Retinal pigment epithelial cell (primary cell): ENCODE data around the gene PRRX1.

Experiments used
- DNase-seq: peaks from one replicate; pipeline ENCODE4 v3.0.0-alpha.2; 2010; ENCODE audit warnings: low read depth
- H3K4me3 ChIP-seq: 2 replicates; pipeline ENCODE4 v1.5.1; 2011; ENCODE audit warnings: mild to moderate bottlenecking, low read length, control low read depth, moderate library complexity
- TF ChIP-seq, protein P1 (sequence below): conservative IDR thresholded peaks from 2 replicates; pipeline ENCODE4 v1.5.1; 2011; ENCODE audit warnings: low read depth, low read length, control low read depth, inconsistent platforms

The PRRX1 gene

DNA sequence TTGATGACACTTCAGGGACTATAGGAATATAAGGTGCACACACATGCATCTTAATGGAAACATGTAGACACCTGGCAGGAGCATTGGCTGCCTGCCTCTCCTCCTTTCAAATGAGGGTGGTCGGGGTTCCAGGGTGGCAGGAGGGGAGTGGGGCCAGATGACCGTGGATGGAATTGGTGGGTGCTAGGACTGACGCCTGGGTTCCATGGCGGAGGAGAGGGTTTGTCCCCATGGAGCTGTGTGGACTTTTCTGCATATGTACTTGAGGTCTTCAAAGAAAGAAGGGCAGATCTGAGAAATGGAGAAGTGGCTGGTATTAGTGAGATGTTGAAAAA is 7.7 kb downstream of the PRRX1 start:
- no peak for DNase-seq
- no peak overlapping the region for H3K4me3 ChIP-seq
- TF ChIP-seq, protein P1, sequence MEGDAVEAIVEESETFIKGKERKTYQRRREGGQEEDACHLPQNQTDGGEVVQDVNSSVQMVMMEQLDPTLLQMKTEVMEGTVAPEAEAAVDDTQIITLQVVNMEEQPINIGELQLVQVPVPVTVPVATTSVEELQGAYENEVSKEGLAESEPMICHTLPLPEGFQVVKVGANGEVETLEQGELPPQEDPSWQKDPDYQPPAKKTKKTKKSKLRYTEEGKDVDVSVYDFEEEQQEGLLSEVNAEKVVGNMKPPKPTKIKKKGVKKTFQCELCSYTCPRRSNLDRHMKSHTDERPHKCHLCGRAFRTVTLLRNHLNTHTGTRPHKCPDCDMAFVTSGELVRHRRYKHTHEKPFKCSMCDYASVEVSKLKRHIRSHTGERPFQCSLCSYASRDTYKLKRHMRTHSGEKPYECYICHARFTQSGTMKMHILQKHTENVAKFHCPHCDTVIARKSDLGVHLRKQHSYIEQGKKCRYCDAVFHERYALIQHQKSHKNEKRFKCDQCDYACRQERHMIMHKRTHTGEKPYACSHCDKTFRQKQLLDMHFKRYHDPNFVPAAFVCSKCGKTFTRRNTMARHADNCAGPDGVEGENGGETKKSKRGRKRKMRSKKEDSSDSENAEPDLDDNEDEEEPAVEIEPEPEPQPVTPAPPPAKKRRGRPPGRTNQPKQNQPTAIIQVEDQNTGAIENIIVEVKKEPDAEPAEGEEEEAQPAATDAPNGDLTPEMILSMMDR: no peak

DNA sequence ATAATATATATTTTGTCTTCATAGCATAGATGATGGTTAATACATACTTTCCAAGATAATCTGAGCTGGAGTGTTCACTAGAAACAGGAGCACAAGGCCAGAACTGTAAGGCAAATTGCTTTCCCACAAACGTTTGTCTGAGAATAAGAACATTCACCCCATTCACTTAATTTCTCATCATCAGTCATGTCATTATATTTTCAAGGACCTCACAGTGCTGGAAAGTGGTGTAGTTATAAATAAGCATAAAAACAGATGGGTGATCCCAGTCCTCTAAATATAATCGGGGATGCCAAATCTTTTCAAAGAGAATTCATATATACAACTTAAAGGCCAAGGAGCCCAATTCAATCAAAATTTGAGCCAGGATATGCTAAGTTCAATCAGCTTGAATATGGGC is 8.4 kb downstream of the PRRX1 start:
- DNase-seq: no peak
- TF ChIP-seq, protein P1: no peak

DNA sequence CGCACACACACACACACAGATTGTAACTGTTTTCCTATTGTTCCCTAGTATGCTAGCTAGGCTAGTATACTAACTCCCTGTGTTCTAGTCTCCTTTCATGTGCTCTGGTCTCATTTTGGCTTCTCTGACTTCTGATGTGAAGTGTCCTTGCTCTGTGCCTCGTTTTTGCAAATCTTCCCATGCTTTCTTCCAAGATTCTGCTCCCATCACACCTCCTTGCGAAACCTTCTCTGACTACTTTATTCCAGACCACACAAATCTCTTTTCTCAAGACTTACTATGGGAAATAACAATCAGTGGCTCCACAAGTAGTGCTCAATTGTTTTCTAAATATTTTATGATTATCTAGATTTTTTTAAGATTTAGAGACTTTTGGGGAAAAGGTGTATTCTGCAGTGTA is 10.3 kb downstream of the PRRX1 start:
- TF ChIP-seq, protein P1: no peak
- H3K4me3 ChIP-seq: no peak overlapping the region
- no peak for DNase-seq

More for the DNA sequence above, 8.4 kb downstream of the PRRX1 start:
- no peak overlapping the region for H3K4me3 ChIP-seq

DNA sequence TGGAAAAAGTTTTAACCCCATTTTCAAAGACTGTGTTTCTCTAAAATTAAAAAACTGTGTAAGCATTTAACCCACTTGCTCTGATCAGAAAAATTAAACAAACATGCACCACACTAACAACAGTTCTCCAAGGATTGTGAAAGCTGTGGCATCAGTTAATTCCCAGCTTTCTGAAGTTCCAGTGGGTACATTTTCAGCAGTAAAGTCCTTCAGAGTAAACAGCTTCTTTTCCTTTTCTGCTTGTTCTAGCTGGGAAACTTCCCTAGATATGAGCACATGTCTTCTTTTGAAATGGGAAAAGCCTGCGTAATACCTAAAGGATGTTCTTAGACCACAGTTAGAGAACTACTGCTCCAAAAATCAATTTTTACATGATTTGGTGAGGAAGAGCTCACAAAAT is 11.1 kb downstream of the PRRX1 start:
- H3K4me3 ChIP-seq: no peak overlapping the region
- TF ChIP-seq, protein P1: no peak
- DNase-seq: no peak

DNA sequence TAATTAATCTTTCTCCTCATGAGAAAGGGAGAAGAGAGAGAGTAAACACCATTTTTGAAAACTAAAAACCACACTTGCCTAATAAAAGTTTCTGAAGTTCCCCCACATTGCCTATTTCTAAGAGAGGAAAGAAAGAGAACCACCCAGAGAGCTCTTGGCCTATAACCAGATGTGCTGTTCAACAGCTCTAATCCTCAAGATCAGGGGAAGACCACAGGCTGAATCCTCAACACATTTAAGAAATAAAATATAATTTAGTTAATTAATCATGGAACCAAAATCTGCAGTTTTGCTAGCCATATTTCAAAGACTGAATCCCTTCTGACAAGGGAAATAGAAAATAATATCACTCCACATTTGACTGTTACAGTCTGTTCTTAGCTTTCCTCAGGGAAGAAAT is 11.9 kb downstream of the PRRX1 start:
- H3K4me3 ChIP-seq: no peak overlapping the region
- TF ChIP-seq, protein P1: no peak
- DNase-seq: no peak

DNA sequence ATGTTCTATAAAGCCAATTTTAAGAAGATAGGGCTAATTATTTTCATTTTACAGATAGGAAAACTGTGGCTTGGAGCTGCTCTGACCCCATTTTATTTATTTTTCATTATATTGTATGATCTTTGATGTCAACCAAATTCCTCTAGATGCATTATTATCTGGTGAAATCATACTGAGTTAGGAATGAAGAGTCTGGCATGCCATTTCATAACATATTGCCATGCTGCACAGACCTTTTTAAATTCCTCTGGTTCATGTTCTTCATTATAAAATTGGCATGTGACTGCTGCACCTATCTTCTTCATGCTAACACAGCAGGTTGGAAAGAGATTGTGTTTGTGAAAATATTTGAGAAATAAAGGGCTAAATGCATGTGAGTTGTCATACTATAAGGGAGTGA is 12.7 kb downstream of the PRRX1 start:
- TF ChIP-seq, protein P1: no peak
- no peak overlapping the region for H3K4me3 ChIP-seq
- DNase-seq: no peak

DNA sequence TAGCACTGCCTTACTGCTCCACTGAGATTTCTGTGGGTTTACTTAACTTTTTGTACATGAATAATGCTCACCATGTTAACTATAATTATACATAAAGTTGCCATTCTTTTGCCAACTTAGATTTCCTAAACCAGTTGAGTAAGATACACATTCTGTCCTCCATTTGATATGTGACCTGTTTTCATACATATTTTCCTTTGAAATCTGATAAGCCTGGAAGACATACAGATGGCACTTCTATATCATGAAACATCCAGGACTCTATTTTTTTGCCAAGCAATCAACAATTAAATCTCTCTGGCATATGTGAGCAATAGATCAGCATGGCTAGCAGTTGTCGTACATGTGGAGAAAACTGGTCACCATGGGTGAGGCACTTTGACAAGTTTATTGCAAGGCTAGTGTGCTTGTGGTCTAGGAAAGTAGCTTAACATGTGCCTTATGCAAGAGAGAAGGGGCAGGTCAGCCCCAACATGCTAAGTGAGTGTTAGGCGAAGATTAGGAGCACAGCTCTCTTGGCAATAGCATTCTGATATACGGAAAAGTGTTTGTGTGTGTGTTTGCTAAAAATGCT is 14.2 kb downstream of the PRRX1 start:
- no peak for DNase-seq
- TF ChIP-seq, protein P1: no peak
- no peak overlapping the region for H3K4me3 ChIP-seq
